Progenitor cell of endocrine pancreas (in vitro differentiated cells): Measurements from ENCODE around the gene RPL38. TPM values are rescaled to one million over a fixed set of nuclear protein-coding genes. Genes with fewer than 3 reads are reported as not detected.

Experiments used
- DNase-seq: peaks from one replicate; pipeline ENCODE4 v3.0.0; 2021; ENCODE audit warnings: low spot score; ENCODE audit not compliant: unreplicated experiment
- H3K27ac Mint-ChIP-seq: 2 replicates; pipeline ENCODE4 v1.8.0; 2021; ENCODE audit warnings: mild to moderate bottlenecking, moderate library complexity, mixed read lengths
- H3K27me3 Mint-ChIP-seq: 2 replicates; pipeline ENCODE4 v1.8.0; 2021; ENCODE audit warnings: mixed read lengths
- H3K36me3 Mint-ChIP-seq: 2 replicates; pipeline ENCODE4 v1.8.0; 2022; ENCODE audit warnings: mixed read lengths; ENCODE audit not compliant: insufficient read depth
- H3K4me1 Mint-ChIP-seq: 2 replicates; pipeline ENCODE4 v1.8.0; 2021; ENCODE audit warnings: low read depth, mixed read lengths
- H3K4me3 Mint-ChIP-seq: 2 replicates; pipeline ENCODE4 v1.8.0; 2021; ENCODE audit warnings: low read depth, mild to moderate bottlenecking, moderate library complexity, mixed read lengths
- H3K9me3 Mint-ChIP-seq: 2 replicates; pipeline ENCODE4 v1.8.0; 2021; ENCODE audit warnings: low read depth, mixed read lengths
- CTCF ChIP-seq: fragments of 200-600 bp; sonication (generic); IDR thresholded peaks from one replicate; pipeline ENCODE4 v1.5.0; 2021; ENCODE audit warnings: antibody characterized with exemption, mild to moderate bottlenecking; ENCODE audit not compliant: unreplicated experiment
- total RNA-seq: library from RNA; stranded (reverse); gene quantifications from 2 replicates; pipeline ENCODE4 v1.2.1, GENCODE V29; 2021

The RPL38 gene
- total RNA-seq, 1 donor from 2014 or later: 798 TPM

- Mint-ChIP-seq H3K9me3 (no peaks in the 10 kb centered on the region), H3K27me3 (peaks cover 23% of the 10 kb centered on the region), H3K36me3 (no peaks in the 10 kb centered on the region), H3K4me3 (no peak overlapping the region), H3K4me1 (no peaks in the 10 kb centered on the region), H3K27ac (no peak overlapping the region)
- no peak for TF ChIP-seq CTCF
- no peak for DNase-seq
Measured at GRCh38 chr17:74222399-74222798, 18.9 kb downstream of the RPL38 start.

GRCh38 chr17:74223901-74224300 lies 20.4 kb downstream of the RPL38 start:
- no peak overlapping the region for H3K27ac Mint-ChIP-seq
- TF ChIP-seq CTCF: no peak
- peaks cover 9% of the 10 kb centered on the region for H3K4me1 Mint-ChIP-seq
- H3K36me3 Mint-ChIP-seq: no peaks in the 10 kb centered on the region
- H3K9me3 Mint-ChIP-seq: no peaks in the 10 kb centered on the region
- DNase-seq: no peak
- H3K27me3 Mint-ChIP-seq: peaks cover 23% of the 10 kb centered on the region
- H3K4me3 Mint-ChIP-seq: no peak overlapping the region

GRCh38 chr17:74224959-74225725 lies 21.7 kb downstream of the RPL38 start:
- no peak for DNase-seq
- H3K36me3 Mint-ChIP-seq: no peaks in the 10 kb centered on the region
- H3K4me1 Mint-ChIP-seq: peaks cover 10% of the 10 kb centered on the region
- peaks cover 19% of the 10 kb centered on the region for H3K27me3 Mint-ChIP-seq
- no peak for TF ChIP-seq CTCF
- H3K9me3 Mint-ChIP-seq: no peaks in the 10 kb centered on the region
- H3K4me3 Mint-ChIP-seq: no peak overlapping the region
- H3K27ac Mint-ChIP-seq: no peak overlapping the region

- peaks cover 10% of the 10 kb centered on the region for H3K4me1 Mint-ChIP-seq
- peaks cover 19% of the 10 kb centered on the region for H3K27me3 Mint-ChIP-seq
- H3K27ac Mint-ChIP-seq: no peak overlapping the region
- TF ChIP-seq CTCF: no peak
- no peak overlapping the region for H3K4me3 Mint-ChIP-seq
- no peaks in the 10 kb centered on the region for H3K36me3 Mint-ChIP-seq
- no peak for DNase-seq
- H3K9me3 Mint-ChIP-seq: no peaks in the 10 kb centered on the region
Measured at GRCh38 chr17:74226252-74226651, 22.8 kb downstream of the RPL38 start.

- peaks cover 13% of the 10 kb centered on the region for H3K4me1 Mint-ChIP-seq
- no peaks in the 10 kb centered on the region for H3K9me3 Mint-ChIP-seq
- no peak overlapping the region for H3K4me3 Mint-ChIP-seq
- DNase-seq: no peak
- H3K27ac Mint-ChIP-seq: no peak overlapping the region
- no peak for TF ChIP-seq CTCF
- peaks cover 19% of the 10 kb centered on the region for H3K27me3 Mint-ChIP-seq
- H3K36me3 Mint-ChIP-seq: no peaks in the 10 kb centered on the region
Measured at GRCh38 chr17:74227271-74228080, 24.0 kb downstream of the RPL38 start.
